Activated naive CD4-positive, alpha-beta T cell (primary cell): ENCODE data around the gene CST9.
"Not testable (repeated sequence)": the region's sequence is repeated elsewhere in the genome, so short reads cannot be mapped to it uniquely, and the experiment has no call there.

Experiments
- DNase-seq, 4 experiments: peaks; one replicate each; lab custom pipeline; 2025; lab: John Stamatoyannopoulos, UW

CST9 gene

DNA sequence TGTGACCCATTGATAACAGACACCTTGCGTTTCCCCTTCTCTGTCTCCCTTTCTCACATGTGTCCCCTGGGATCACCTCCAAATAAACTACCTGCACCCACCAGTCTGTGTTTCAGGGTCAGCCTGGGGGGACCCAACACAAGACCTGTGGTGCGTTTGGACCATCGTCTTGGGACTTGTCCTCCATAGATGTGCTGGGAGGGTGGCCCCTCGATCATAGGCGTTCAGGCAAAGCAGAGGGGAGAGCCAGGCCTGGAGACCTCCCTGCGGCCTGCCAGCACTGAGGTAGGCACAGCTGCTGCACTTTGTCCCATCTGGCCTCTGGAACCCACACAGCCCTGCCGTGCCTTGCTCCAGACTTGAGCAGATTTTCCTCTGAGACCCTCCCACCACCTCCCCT is 18.1 kb downstream of the CST9 start:
- no peak for DNase-seq

DNA sequence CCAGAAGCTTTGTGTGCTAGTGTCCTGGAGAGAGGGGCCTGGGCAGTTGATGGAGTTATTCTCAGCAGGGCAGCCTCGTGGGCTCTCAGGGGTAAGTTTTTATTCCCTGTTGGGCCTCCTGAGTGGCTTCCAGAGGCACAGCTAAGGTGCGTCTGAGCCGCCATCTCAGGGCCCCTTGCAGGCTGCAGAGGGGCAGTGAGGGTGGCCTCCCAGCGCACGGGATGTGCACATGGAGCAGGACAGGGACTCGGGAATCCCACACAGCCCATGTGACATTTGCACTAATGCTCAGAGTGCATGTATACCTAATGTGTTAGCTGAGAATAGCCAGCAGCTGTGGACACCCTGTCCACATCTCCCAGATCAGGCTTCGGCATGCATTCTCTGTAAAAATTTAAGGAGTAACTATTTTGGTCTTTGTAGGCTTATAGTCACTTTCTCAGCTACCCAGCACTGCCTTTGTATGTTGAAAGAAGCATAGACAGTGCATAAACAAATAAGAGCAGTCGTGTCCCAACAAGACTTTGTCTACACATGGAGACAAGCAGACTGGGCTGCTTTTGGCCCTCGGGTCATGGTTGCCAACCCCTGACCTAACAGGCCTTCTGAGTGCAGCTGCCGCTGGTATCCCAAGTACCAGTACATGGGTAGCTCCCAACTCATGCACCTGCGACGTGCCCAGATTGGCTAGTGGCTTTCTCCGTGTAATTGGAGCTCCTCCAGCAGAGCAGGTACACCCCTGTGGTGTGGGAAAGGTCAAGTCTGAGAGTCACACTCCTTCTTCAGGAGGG is 18.8 kb downstream of the CST9 start:
- no peak for DNase-seq

- DNase-seq: no peak
These were observed 19.6 kb downstream of the CST9 start for GRCh38 chr20:23585808-23586734.

GRCh38 chr20:23585449-23585807 is 20.3 kb downstream of the CST9 start:
- DNase-seq: no peak

DNA sequence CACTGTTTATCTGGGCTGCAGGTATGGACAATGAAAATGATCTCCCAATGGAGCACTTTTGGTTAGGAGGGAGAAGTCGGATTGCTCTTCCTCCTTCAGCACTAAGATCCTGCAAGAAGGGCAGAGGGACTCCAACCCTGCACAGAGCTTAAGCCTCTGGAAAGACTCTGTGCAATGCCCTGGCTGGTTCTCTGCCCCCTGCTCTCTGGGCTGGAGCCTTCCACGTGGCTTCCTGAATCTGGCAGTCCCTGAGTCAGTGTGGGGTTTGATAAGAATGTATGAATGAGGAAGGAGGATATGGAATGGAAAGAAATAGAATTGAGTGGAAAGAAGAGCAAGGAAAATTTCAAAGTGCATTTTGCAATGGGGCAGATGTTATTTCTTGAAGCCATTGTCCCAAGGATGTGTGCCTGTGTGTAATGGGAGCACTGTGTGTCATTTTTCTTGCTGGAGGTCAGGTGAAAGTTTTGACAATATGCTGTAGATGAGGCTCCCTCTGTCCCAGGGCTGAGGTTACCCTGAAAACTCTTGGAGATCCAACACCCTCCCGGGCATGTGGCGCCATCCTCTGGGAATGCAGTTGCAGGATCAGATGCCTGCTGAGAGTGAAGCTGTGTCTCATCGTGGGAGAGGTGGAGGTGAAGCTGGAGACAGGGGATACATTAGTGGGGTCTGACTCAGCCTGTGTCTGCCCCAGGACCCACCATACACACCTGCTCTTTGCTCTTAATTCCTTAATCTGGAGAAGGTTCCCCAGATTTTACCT is 21.1 kb downstream of the CST9 start:
- no peak for DNase-seq

DNA sequence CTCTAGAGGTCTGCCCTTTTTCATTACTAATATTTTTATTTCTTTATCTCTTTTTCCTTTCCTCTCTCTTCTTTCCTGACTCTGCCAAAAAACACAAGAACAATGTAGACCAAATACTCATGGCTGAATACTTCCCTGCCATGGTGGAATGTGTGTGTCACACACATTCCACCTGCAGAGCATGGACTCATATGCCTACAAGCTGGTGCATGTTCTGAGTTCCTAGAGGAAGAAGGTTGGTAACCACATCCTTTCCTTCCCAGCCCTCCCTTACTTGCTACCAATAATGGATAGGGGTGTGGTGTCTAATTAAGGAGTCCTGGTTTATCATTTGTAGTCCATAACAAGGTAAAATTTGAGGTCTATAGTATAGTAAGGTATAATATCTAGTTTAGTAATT is 22.2 kb downstream of the CST9 start:
- no peak for DNase-seq

DNA sequence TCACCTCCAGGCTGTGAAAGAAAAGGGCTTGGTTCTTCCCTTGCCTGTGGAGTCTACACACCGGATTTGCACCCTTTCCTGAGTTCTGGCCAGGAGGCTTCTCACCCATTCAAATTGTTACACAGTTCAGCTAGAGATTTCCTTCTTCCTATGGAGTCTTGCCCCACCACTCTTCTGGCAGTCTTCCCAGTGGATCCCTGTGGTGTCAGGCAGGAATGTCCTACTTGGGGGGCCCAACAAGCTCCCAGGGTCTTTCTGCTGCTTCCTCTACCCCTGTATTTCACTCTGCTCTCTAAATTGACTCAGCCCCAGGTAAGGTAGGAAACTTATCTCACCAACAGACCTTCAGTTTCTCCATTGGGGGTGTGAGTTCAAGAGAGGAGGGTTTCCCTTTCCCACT is 23.4 kb downstream of the CST9 start:
- DNase-seq: no peak

GRCh38 chr20:23581833-23582232 is 23.9 kb downstream of the CST9 start:
- DNase-seq: not testable (repeated sequence)

DNA sequence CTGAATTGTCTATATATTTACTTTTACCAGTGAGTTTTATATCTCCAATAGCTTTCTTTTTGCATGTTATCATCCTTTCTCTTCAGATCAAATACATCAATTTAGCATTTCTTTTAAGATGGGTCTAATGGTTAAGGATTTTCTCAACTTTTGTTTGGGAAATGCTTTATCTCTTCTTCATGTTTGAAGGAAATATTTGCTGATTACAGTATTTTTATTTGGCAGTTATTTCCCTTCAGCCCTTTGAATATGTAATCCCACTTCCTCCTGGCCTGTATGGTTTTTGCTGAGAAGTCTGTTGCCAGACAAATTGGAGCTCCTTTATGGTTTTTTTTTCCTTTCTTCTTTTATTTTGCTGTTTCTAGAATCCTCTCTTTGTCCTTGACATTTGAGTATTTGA is 30.7 kb downstream of the CST9 start:
- DNase-seq: no peak

GRCh38 chr20:23570178-23570760 is 35.4 kb downstream of the CST9 start:
- no peak for DNase-seq

DNA sequence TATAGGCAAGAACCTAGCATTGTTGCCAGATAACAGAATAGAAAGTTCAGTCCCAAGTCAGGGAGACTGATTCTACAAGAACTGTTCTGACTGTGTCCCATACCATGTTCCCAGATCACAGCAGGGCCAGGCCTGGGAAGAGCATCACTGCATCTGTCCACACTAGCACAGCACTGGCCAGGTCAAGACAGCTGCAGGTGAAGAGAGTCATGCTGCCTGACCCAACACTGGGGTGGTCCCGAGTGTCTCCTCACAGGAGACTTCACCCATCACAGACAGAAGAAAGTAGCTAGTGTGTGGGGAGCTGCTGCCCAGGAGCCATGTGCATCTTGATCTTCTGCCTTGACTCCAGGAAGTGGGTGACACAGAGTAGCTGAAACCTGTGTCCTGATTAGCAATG is 36.1 kb downstream of the CST9 start:
- DNase-seq: no peak

GRCh38 chr20:23568971-23569330 is 36.8 kb downstream of the CST9 start:
- no peak for DNase-seq

- no peak for DNase-seq
These were observed 37.3 kb downstream of the CST9 start, which contains the start of gene CST9L for GRCh38 chr20:23568320-23568970. Gene CST9L (minus strand): TSS chr20:23568484. CDS start chr20:23568450, 34 bp downstream.

DNA sequence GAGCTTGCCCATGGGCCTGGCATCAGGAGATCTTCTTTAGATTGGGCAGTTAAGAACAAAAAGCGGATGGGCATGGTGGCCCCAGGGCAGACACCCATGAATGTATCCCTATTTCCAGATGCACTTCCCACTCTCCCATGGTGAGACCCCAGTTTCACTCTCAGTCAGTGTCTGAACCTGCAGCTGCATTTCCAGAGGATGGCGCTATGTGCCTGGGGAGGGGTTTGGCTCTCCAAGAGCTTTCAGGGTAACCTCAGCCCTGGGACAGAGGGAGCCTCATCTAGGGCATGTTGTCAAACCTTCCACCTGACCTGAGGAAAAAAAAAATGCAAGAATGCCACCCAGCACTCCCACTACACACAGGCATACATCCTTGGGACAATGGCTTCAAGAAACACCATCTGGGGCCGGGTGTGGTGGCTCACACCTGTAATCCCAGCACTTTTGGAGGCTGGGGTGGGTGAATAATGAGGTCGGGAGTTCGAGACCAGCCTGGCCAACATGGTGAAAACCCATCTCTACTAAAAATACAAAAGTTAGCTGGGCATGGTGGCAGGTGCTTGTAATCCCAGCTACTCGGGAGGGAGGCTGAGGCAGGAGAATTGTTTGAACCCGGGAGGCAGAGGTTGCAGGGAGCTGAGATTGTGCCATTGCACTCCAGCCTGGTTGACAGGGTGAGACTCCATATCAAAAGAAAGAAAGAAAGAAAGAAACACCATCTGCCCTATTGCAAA is 39.4 kb downstream of the CST9 start:
- DNase-seq: no peak

DNA sequence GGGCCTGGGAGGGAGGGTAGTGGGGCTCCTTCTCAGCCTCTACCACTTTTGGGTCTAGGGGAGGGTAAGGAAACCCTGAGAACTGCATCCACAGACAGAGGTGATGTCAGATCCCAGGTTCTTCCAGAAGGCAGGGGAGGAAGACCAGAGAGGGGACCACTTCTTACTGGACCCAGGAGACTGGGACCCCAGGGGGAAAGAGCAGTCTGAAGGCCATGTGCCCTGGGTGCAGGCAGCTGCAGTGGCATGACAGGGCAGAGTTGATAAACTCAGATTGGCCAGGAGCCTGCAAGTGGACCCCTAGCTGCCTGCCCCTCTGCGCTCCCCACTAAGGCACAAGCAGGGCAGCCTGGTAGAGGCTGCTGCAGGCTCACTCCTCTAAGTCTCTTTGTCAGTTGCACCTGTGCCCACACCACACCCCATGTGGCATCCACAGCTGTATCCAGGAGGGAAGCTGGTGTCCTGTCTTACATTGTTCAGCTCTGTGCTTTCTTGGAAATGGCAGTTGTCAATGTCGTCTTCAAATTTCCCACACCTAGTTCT is 40.1 kb downstream of the CST9 start:
- DNase-seq: no peak

DNA sequence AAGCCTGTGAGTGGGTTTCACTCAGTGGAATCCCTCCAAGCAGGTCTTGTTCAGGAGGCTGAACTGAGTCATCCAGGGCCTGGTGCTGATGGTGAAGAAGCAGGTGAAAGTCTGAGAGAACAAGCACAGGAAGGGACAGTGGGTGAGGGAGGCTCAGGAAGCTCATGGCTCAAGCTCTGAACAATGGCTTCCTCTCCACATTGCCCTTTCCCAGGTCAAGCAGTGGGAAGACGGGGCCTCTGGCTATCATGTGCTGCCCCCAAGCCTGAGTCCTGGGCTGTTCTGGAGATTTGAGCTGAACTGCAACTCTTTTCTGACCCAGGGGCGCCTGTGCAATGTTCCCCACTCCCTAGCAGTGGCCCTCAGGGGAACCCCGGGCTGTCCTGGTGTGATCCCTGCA is 40.8 kb downstream of the CST9 start:
- DNase-seq: no peak

DNA sequence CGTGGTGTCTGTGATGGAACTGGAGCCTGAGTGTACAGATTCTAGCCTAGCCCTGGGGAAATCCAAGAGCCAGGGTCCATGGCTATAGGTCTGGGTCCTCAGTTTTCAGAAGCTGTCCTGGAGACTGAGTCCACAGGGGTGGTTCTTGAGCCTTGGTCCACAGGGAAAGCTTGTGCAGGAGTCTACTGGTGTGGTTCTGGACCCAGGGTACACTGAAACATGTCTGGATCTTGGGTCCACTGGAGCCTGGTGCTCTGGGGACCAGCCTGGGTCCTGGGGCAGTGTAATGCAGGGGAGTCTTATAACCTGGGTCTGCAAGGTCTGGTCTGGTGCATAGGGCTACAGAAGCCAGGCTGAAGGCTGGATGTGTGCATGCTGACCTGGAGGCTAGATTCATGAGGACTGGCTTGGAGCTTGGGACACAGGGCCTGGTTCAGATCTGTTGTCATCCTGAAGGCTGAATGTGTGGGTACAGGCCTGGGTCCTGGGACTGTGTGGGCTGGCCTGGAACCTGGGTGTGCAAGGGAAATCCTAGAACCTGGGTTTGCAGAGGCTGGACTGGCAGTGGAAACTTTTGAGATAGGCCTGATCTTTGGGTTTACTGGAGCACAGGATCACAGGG is 42.9 kb downstream of the CST9 start:
- no peak for DNase-seq

GRCh38 chr20:23554401-23554800 is 51.3 kb downstream of the CST9 start:
- no peak for DNase-seq
